Right atrium auricular region (tissue), 2 donors: ENCODE measurements around the gene PRKCE. TPM values are rescaled to one million over a fixed set of nuclear protein-coding genes. Genes with fewer than 3 reads are reported as not detected.

Experiments used
- DNase-seq: peaks from one replicate; pipeline ENCODE4 v3.0.0-alpha.2; 2019; ENCODE audit warnings: low spot score
- H3K27ac ChIP-seq, 2 donors: fragments of 200-600 bp; sonication (generic); 1 replicate in 1 of 2; 2 replicates in 1 of 2; pipeline ENCODE4 v1.5.1; 2016 to 2019
- H3K27me3 ChIP-seq, 2 donors: fragments of 200-600 bp; sonication (generic); one replicate each; pipeline versions ENCODE4 v1.5.1 to v1.6.0; 2017 to 2019
- H3K36me3 ChIP-seq: fragments of 200-600 bp; sonication (generic); one replicate; pipeline ENCODE4 v1.5.1; 2016
- H3K4me1 ChIP-seq, 2 donors: fragments of 200-600 bp; sonication (generic); one replicate each; pipeline versions ENCODE4 v1.5.1 to v1.6.0; 2017 to 2019
- H3K4me3 ChIP-seq, 2 donors: fragments of 200-600 bp; sonication (generic); 1 replicate in 1 of 2; 2 replicates in 1 of 2; pipeline ENCODE4 v1.5.1; 2017 to 2019; ENCODE audit warnings: mild to moderate bottlenecking in 1 of 2, moderate library complexity in 1 of 2
- H3K9me3 ChIP-seq, 2 donors: fragments of 200-600 bp; sonication (generic); one replicate each; pipeline ENCODE4 v1.5.1; 2019
- total RNA-seq, 2 donors: library from RNA; depleted of rRNA; stranded (reverse); fragments of >200 nt; gene quantifications; one replicate each; pipeline ENCODE4 v1.1.0, GENCODE V29; 2016
- TF ChIP-seq, protein P1 (sequence below), 2 donors: fragments of 200-600 bp; sonication (generic); IDR thresholded peaks; one replicate each; pipeline ENCODE4 v1.5.1; 2019; ENCODE audit warnings: antibody characterized with exemption in 2 of 2

Gene PRKCE
- total RNA-seq, 2 donors from 2014 or later: 7.2 to 11.8 TPM

DNA sequence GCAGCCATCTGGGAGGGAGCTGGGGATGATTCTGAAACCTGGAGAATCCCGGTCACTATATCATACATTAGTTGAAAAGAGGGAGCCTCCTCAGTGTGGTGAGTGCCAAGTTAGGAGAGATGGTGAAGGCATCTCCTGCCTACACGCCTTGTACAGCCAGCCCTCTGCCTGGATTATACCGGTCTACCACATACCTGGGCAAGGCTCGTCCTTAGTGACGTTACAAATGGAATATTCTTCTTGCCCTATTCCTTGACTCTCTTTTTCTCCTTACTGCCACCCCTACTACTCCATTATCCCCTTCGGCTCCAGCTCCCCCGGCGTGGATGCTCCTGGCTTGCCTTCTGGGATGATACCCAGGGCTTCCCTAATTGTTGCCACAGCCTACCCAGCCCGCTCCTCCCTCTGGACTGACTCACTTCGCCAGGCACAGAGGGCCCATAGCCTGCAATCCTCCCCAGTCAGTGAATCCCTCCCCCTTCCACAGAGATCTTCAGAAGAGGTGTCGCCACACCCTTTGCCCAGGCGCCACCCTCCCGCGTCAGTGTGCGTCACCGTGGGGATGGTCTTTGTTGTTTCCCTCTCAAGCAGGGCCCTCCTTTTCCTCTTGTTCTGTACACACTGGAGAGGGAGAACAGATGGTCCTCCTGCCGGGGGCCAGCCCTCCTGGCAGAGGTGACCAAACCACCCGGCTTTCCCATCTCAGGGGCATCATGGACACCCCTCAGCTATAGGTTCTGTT lies 530.5 kb downstream of the PRKCE start:
- H3K27me3 ChIP-seq: no peaks in the 10 kb centered on the region
- no peak overlapping the region for H3K4me3 ChIP-seq
- H3K4me1 ChIP-seq: peaks cover 0 to 24% of the 10 kb centered on the region in 2 donors
- H3K36me3 ChIP-seq: peaks cover 8% of the 10 kb centered on the region
- H3K27ac ChIP-seq: peak overlapping the region in 1 of 2 donors; percentile 43
- TF ChIP-seq, protein P1, sequence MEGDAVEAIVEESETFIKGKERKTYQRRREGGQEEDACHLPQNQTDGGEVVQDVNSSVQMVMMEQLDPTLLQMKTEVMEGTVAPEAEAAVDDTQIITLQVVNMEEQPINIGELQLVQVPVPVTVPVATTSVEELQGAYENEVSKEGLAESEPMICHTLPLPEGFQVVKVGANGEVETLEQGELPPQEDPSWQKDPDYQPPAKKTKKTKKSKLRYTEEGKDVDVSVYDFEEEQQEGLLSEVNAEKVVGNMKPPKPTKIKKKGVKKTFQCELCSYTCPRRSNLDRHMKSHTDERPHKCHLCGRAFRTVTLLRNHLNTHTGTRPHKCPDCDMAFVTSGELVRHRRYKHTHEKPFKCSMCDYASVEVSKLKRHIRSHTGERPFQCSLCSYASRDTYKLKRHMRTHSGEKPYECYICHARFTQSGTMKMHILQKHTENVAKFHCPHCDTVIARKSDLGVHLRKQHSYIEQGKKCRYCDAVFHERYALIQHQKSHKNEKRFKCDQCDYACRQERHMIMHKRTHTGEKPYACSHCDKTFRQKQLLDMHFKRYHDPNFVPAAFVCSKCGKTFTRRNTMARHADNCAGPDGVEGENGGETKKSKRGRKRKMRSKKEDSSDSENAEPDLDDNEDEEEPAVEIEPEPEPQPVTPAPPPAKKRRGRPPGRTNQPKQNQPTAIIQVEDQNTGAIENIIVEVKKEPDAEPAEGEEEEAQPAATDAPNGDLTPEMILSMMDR (IDR thresholded peaks at IDR 0.05): no peak
- H3K9me3 ChIP-seq: no peaks in the 10 kb centered on the region
- no peak for DNase-seq

DNA sequence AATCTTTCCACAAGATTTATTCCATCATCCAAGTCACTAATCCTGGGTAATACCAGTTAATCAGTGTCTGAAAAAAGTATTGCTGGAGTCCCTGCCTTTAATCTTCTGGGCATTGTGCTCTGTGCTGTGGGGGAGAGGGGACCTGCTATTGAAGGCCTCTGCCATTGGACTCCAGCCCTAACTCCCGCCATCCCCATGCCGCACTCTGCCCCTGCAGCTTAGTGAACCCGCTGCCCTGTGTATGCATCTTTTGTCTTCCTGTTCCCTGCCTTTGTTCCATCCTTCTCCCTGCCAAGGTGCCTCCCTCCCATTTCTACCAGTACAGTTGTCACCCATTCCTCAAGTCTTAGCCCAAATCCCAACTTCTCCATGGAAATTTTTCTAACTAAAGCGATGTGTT lies 532.0 kb downstream of the PRKCE start:
- Histone ChIP-seq H3K27me3 (no peaks in the 10 kb centered on the region), H3K36me3 (peaks cover 8% of the 10 kb centered on the region), H3K9me3 (no peaks in the 10 kb centered on the region), H3K4me3 (no peak overlapping the region), H3K4me1 (peaks cover 0 to 36% of the 10 kb centered on the region in 2 donors), H3K27ac (no peak overlapping the region)
- DNase-seq: no peak
- TF ChIP-seq, protein P1 (IDR thresholded peaks at IDR 0.05): no peak

DNA sequence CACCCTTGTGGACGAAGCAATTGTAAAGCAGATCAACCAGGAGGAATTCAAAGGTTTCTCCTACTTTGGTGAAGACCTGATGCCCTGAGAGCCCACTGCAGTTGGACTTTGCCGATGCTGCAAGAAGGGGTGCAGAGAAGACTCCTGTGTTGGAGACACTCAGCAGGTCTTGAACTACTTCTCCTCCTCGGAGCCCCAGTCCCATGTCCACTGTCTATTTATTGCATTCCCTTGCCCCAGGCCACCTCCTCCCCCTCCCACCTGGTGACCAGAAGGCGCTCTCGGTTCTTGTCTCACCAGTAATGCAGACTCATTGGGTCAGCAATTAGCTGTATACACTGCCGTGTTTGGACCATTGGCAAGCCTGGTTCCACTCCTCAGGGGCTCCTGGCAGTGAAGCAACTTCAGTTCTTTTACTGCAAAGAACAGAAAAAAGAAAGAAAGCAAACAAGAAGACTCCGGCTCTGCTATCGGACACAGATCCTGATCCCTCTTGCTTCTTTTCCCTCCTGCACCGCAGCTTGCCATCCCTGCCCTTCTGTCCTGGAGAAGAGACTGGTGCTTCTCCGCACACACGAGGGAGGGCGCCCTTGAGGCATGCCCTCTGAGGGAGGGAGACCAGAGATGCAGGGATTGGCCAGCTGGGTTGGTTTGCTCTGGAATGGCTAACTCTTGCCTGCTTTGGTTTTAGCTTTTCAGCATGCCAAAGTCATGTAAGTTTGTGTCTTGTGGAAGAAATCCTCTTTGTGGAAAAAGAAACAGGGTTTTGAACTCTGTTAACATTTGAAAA lies 533.5 kb downstream of the PRKCE start:
- H3K27ac ChIP-seq: no peak overlapping the region
- no peak overlapping the region for H3K4me3 ChIP-seq
- H3K36me3 ChIP-seq: peaks cover 8% of the 10 kb centered on the region
- TF ChIP-seq, protein P1 (IDR thresholded peaks at IDR 0.05): no peak
- no peaks in the 10 kb centered on the region for H3K27me3 ChIP-seq
- no peaks in the 10 kb centered on the region for H3K9me3 ChIP-seq
- peaks cover 0 to 22% of the 10 kb centered on the region in 2 donors for H3K4me1 ChIP-seq
- peak; percentile 34 for DNase-seq

DNA sequence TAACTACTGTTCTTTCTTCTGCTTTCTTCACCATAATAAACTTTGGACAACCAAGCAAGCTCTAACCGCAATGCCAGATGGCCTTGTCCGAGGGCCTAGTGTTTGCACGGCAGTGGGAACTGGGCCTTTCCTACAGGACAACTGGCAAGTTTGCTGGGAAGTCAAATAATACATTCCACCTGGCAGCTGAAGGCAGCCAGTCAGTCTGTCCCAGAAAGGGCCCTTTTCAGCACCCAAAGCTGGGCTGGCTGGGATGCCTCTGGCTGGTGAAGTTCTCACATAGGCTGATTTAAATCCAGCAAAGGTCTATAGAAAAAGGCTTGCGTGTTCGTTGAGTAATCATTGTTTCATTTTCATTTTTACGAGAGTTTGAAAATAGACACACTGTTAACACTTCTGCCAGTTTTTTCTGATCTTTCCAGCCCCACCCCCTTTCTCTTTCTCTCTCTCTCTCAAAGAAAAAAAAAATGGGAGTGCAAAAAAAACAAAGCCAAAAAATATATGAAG lies 535.7 kb downstream of the PRKCE start:
- Histone ChIP-seq H3K9me3 (no peaks in the 10 kb centered on the region), H3K4me1 (peaks cover 0 to 20% of the 10 kb centered on the region in 2 donors), H3K4me3 (peak overlapping the region in 1 of 2 donors; percentile 28), H3K27me3 (no peaks in the 10 kb centered on the region), H3K27ac (peak overlapping the region; percentile 54 to 62), H3K36me3 (peaks cover 8% of the 10 kb centered on the region)
- peak; percentile 68 for DNase-seq
- TF ChIP-seq, protein P1 (IDR thresholded peaks at IDR 0.05): no peak

DNA sequence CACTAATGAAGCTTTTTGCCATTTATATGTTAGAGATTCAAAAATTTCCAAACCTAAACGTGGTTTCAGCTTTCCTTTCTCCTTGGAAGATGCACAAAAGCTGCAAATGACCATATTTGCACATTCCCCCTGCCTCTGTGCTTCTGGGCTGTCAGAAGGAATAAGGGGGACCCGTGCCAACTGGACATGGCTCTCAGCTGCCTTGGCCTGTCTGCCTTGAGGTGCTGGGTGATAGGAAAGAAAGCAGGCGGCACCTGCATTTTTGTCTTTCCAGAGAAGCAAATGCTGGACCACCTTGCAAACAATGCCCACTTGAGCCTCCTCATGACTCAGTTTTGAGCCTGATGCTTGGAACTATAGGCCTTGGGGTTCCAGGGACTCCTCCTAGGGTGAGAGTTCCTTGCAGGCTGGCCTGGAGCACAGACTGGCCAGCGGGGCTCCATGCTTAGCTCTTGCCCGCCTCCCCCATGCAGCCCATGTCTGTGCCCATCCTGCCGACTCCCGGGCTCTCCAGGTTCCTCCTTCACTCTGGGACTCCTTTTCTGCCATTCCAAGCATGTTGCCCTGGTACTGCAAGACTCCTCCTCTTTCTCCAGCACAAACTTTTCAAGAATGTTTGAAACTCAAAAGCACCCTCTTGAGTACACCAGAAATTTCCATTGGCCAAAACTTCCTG lies 536.7 kb downstream of the PRKCE start:
- TF ChIP-seq, protein P1 (IDR thresholded peaks at IDR 0.05): no peak

More for the DNA sequence above, 536.7 kb downstream of the PRKCE start:
- peak; percentile 57 for DNase-seq
- Histone ChIP-seq H3K27ac (peak overlapping the region in 1 of 2 donors; percentile 62), H3K4me1 (peaks cover 0 to 20% of the 10 kb centered on the region in 2 donors), H3K36me3 (peaks cover 8% of the 10 kb centered on the region), H3K9me3 (no peaks in the 10 kb centered on the region), H3K27me3 (no peaks in the 10 kb centered on the region), H3K4me3 (no peak overlapping the region)
